CD14-positive monocyte (primary cell): ENCODE results near the gene ZNF546. TPM values are rescaled to one million over a fixed set of nuclear protein-coding genes. Genes with fewer than 3 reads are reported as not detected.

Source experiments
- DNase-seq, 3 donors: peaks; one replicate each; pipeline ENCODE4 v3.0.0-alpha.2; 2011 to 2022
- H2AFZ ChIP-seq: 2 replicates; pipeline ENCODE4 v1.6.0; 2012; ENCODE audit warnings: mild to moderate bottlenecking, low read depth, low read length, inconsistent platforms; ENCODE audit not compliant: insufficient read depth, poor library complexity, severe bottlenecking
- H3K27ac ChIP-seq, 2 donors: 1 replicate in 1 of 2; 2 replicates in 1 of 2; pipeline ENCODE4 v1.5.1; 2012 to 2013; ENCODE audit warnings: low read length in 2 of 2, control low read depth in 1 of 2, inconsistent platforms in 1 of 2, low read depth in 1 of 2, mild to moderate bottlenecking in 1 of 2
- H3K27me3 ChIP-seq, 2 donors: one replicate each; pipeline versions ENCODE4 v1.6.0 to v1.6.1; 2011 to 2013; ENCODE audit warnings: low read length in 2 of 2; ENCODE audit not compliant: control insufficient read depth in 2 of 2, insufficient read depth in 2 of 2
- H3K36me3 ChIP-seq, 2 donors: replicated peaks in 1 of 2; 1 replicate in 1 of 2; 2 replicates in 1 of 2; pipeline versions ENCODE4 v1.5.1 to v1.6.1; 2012 to 2013; ENCODE audit warnings: low read length in 2 of 2, control low read depth in 1 of 2, inconsistent platforms in 1 of 2, mild to moderate bottlenecking in 1 of 2; ENCODE audit not compliant: insufficient read depth in 2 of 2, control insufficient read depth in 1 of 2
- H3K4me1 ChIP-seq, 2 donors: 1 replicate in 1 of 2; 2 replicates in 1 of 2; pipeline versions ENCODE4 v1.5.1 to v1.6.1; 2012 to 2013; ENCODE audit warnings: low read length in 2 of 2, control low read depth in 1 of 2, inconsistent platforms in 1 of 2, mild to moderate bottlenecking in 1 of 2, moderate library complexity in 1 of 2; ENCODE audit not compliant: insufficient read depth in 2 of 2, control insufficient read depth in 1 of 2
- H3K4me2 ChIP-seq: replicated peaks from 2 replicates; pipeline ENCODE3; 2012; ENCODE audit warnings: low read length, moderate library complexity, mild to moderate bottlenecking; ENCODE audit not compliant: poor library complexity, severe bottlenecking; ENCODE audit errors: extremely low read depth
- H3K4me3 ChIP-seq, 3 experiments: fragments of 200-600 bp in 1 of 3; sonication (generic) in 1 of 3; replicated peaks in 1 of 3; 1 replicate in 2 of 3; 2 replicates in 1 of 3; pipeline ENCODE4 v1.5.1; 2011 to 2013; ENCODE audit warnings: low read length in 3 of 3, mild to moderate bottlenecking in 3 of 3, control low read depth in 2 of 3, low read depth in 2 of 3, inconsistent platforms in 1 of 3, moderate library complexity in 1 of 3
- H3K79me2 ChIP-seq: 2 replicates; pipeline ENCODE4 v1.6.0; 2012; ENCODE audit warnings: mild to moderate bottlenecking, control low read depth, inconsistent platforms, low read length, moderate library complexity; ENCODE audit not compliant: insufficient read depth
- H3K9ac ChIP-seq: 2 replicates; pipeline ENCODE4 v1.6.0; 2017; ENCODE audit warnings: low read length, mild to moderate bottlenecking; ENCODE audit not compliant: insufficient read depth, poor library complexity, severe bottlenecking
- H3K9me3 ChIP-seq, 2 donors: replicated peaks in 1 of 2; 1 replicate in 1 of 2; 2 replicates in 1 of 2; pipeline versions ENCODE4 v1.5.1 to v1.6.1; 2012 to 2013; ENCODE audit warnings: low read length in 2 of 2, control low read depth in 1 of 2; ENCODE audit not compliant: control insufficient read depth in 1 of 2, insufficient read depth in 1 of 2
- H4K20me1 ChIP-seq: 2 replicates; pipeline ENCODE4 v1.6.0; 2012; ENCODE audit warnings: mild to moderate bottlenecking, low read length, control low read depth, moderate library complexity; ENCODE audit not compliant: insufficient read depth
- H3K27ac Mint-ChIP-seq, 7 donors: one replicate each; pipeline ENCODE4 v1.8.0; 2020; ENCODE audit warnings: mild to moderate bottlenecking in 7 of 7, mixed read lengths in 7 of 7, moderate library complexity in 6 of 7, inconsistent platforms in 2 of 7
- H3K27me3 Mint-ChIP-seq, 3 donors: one replicate each; pipeline ENCODE4 v1.8.0; 2021 to 2022; ENCODE audit warnings: low read depth in 3 of 3, mild to moderate bottlenecking in 3 of 3, mixed read lengths in 3 of 3, moderate library complexity in 3 of 3, inconsistent platforms in 1 of 3
- H3K36me3 Mint-ChIP-seq, 2 donors: one replicate each; pipeline ENCODE4 v1.8.0; 2020; ENCODE audit warnings: mixed read lengths in 2 of 2, inconsistent platforms in 1 of 2, mild to moderate bottlenecking in 1 of 2
- H3K4me1 Mint-ChIP-seq: one replicate; pipeline ENCODE4 v1.8.0; 2020; ENCODE audit warnings: mild to moderate bottlenecking, mixed read lengths
- H3K4me3 Mint-ChIP-seq, 2 donors: one replicate each; pipeline ENCODE4 v1.8.0; 2020; ENCODE audit warnings: mild to moderate bottlenecking in 2 of 2, mixed read lengths in 2 of 2, moderate library complexity in 1 of 2
- H3K9me3 Mint-ChIP-seq, 7 donors: one replicate each; pipeline ENCODE4 v1.8.0; 2020 to 2022; ENCODE audit warnings: mixed read lengths in 7 of 7, mild to moderate bottlenecking in 6 of 7, moderate library complexity in 6 of 7, inconsistent platforms in 2 of 7
- CTCF ChIP-seq: fragments of 200-600 bp; IDR thresholded peaks from one replicate; pipeline ENCODE4 v1.8.0; 2022; ENCODE audit warnings: antibody characterized with exemption, mild to moderate bottlenecking
- WGBS: methylation state at CpG from one replicate; pipeline ENCODE4 v1.1.5; 2013; ENCODE audit warnings: missing lambda C conversion rate; ENCODE audit not compliant: insufficient coverage; 5-methylcytosine and 5-hydroxymethylcytosine counted together
- intact Hi-C, 2 donors: fragments of 100-400 bp; cut with micrococcal nuclease; formaldehyde crosslinking; loops; one replicate each; pipeline versions ENCODE4 v1.15.0 to v1.15.1; 2023
- polyA plus RNA-seq, 3 donors: library from polyadenylated mRNA; depleted of rRNA in 1 of 3; unstranded in 2 of 3; stranded (reverse) in 1 of 3; fragments of 300-500 nt in 2 of 3; fragments of >200 nt in 1 of 3; fragmentation: Illumina TruSeq in 2 of 3; gene quantifications; 1 replicate in 2 of 3; 2 replicates in 1 of 3; pipeline ENCODE4 v1.2.3, GENCODE V29; 2012 to 2021

Gene ZNF546
- polyA plus RNA-seq, 3 donors = 1.3 to 2.3 (median 1.4) TPM

DNA sequence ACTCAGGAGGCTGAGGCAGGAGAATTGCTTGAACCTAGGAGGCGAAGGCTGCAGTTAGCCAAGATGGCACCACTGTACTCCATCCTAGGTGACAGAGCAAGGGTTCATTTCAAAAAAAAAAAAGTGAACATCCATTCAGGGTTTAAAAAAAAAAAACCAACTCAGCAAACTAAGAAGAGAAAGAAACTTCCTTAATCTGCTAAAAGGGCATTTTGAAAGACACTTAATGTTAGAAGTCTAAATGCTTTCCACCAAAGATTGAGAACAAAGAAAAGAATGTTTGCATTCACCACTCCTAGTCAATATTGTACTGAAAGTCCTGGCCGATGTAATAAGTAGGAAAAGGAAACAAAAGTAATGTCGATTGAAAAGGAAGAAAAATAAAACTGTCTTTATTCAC lies 33.0 kb upstream of the ZNF546 start:
- no CpG with 5 or more reads among the region's 3 CpGs for WGBS
- no peak overlapping the region for H3K4me2 ChIP-seq
- H3K79me2 ChIP-seq = no peaks in the 10 kb centered on the region
- Mint-ChIP-seq H3K4me3 (peak overlapping the region in 1 of 2 donors; percentile 56), H3K27ac (no peak overlapping the region), H3K27me3 (peaks cover 84 to 98% (median 87%) of the 10 kb centered on the region in 3 donors), H3K36me3 (no peaks in the 10 kb centered on the region), H3K4me1 (peaks cover 24% of the 10 kb centered on the region), H3K9me3 (peaks cover 0 to 6% (median 2%) of the 10 kb centered on the region in 7 donors)
- no peak overlapping the region for H3K4me3 ChIP-seq
- no peaks in the 10 kb centered on the region for H3K36me3 ChIP-seq
- H4K20me1 ChIP-seq = no peaks in the 10 kb centered on the region
- TF ChIP-seq CTCF = no peak
- H2AFZ ChIP-seq = no peak overlapping the region
- intact Hi-C loops = loop anchor here in 1 of 2 donors (5.0 kb wide), 1 partner anchor 37 kb away; no protein-coding TSS in a partner anchor
- H3K9me3 ChIP-seq = no peaks in the 10 kb centered on the region
- no peak overlapping the region for H3K27ac ChIP-seq
- DNase-seq = no peak
- no peak overlapping the region for H3K9ac ChIP-seq
- peaks cover 39 to 79% of the 10 kb centered on the region in 2 donors for H3K27me3 ChIP-seq
- H3K4me1 ChIP-seq = peaks cover 25 to 29% of the 10 kb centered on the region in 2 donors

GRCh38 chr19:39966617-39967016 lies 30.2 kb upstream of the ZNF546 start:
- H3K27ac Mint-ChIP-seq = no peak overlapping the region
- H3K9me3 ChIP-seq = no peaks in the 10 kb centered on the region
- no peak overlapping the region for H3K4me2 ChIP-seq
- no peak for DNase-seq
- no peaks in the 10 kb centered on the region for H4K20me1 ChIP-seq
- H2AFZ ChIP-seq = no peak overlapping the region
- peaks cover 15 to 25% of the 10 kb centered on the region in 2 donors for H3K4me1 ChIP-seq
- H3K36me3 ChIP-seq = no peaks in the 10 kb centered on the region
- H3K4me3 Mint-ChIP-seq = peak overlapping the region in 1 of 2 donors; percentile 63
- H3K4me3 ChIP-seq = no peak overlapping the region
- H3K27me3 Mint-ChIP-seq = peaks cover 73 to 88% (median 73%) of the 10 kb centered on the region in 3 donors
- H3K79me2 ChIP-seq = peaks cover 6% of the 10 kb centered on the region
- WGBS = no CpG with 5 or more reads among the region's 6 CpGs
- H3K9me3 Mint-ChIP-seq = peaks cover 0 to 9% (median 2%) of the 10 kb centered on the region in 7 donors
- H3K27ac ChIP-seq = no peak overlapping the region
- H3K4me1 Mint-ChIP-seq = peaks cover 22% of the 10 kb centered on the region
- TF ChIP-seq CTCF = no peak
- H3K27me3 ChIP-seq = peaks cover 21 to 68% of the 10 kb centered on the region in 2 donors
- H3K36me3 Mint-ChIP-seq = peaks cover 0 to 2% of the 10 kb centered on the region in 2 donors
- H3K9ac ChIP-seq = no peak overlapping the region
- intact Hi-C loops = loop anchor here in 1 of 2 donors (5.0 kb wide), 1 partner anchor 34 kb away; the partner anchor contains the start of gene FCGBP
